GM18868 (cell line): ENCODE measurements around the gene ZNF417.
"Not testable (repeated sequence)": the region's sequence is repeated elsewhere in the genome, so short reads cannot be mapped to it uniquely, and the experiment has no call there.

Source experiments
- ATAC-seq: cut with Tn5 transposase; IDR thresholded peaks from one replicate; pipeline ENCODE4 v1.9.1; 2021; ENCODE audit warnings: mild to moderate bottlenecking, moderate library complexity; ENCODE audit not compliant: unreplicated experiment

Gene ZNF417

DNA sequence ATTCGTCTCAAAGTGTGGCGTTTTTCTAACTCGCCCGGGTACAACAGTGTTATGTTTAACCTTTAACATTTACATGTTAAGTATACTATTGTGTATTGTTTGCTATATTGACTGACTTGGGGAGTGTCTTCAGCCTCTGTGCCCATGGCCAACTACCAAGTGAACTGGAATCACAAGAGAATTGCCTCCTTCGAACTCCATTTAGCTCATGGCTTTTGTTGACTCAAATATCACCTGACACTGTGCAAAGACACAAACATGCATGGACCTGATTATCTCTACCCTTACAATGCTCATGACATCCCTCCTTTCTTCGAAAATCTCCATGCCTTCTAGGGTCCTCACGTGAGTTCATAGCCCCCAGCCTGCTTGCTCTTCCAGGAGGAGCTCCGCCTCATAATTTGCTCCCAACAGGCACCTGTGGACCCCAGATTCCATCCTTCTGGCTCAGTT, 28.3 kb downstream of the ZNF417 start:
- no peak for ATAC-seq

DNA sequence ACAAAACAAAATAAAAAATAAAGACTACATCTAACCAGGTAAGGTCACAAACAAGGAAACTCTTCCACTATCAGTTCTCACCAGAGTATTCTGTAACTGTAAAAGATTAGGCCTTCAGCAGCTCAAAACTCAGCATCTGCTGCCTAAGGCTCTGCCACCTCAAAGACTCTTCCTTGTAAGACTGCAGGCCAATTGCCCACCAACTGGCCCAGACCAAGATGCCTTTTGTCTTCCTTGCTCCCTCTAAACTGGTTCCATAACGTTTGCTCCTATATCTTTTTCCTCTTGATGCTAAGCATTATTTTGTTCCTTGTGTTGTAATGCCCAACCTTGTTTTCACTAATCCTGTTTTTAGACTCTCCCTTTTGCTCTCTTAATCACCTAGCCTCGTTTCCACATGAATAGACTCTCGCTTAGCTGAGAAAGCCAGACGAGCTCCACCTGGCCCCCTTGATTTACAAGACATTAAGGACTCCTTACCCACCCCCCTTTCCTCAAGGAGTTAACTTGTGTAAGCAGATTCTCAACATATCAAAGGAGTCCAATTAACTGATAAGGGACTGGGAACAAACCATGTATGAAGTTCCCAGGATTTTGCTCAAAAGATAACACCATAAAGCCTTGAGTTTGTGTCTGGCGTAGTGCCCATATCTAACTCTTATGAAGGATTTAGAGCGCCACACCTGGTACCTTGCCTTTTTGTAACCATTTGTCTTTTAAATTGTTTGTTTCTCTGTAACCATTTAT, 29.0 kb downstream of the ZNF417 start:
- no peak for ATAC-seq

DNA sequence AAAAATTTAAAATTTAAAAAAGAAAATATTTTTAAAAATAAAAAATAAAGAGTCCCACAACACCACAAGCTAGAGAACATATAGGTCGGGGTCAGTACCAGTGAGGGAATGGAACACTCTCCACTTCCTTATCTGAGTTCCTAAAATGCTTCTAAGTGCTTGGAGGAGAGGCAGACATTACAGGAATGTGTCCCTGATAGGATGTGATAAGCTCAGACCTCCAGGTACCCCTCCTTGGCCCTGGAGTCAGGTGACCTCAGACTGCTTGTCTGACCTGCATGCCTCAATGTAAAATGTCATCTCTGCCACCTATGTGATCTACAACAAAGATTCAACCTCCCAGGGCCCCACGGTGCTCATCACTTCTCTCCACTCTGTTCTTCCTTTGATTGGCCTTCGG, 30.3 kb downstream of the ZNF417 start:
- ATAC-seq, result no peak

- ATAC-seq, result not testable (repeated sequence)
These were observed 42.3 kb downstream of the ZNF417 start for GRCh38 chr19:57873883-57874799.

DNA sequence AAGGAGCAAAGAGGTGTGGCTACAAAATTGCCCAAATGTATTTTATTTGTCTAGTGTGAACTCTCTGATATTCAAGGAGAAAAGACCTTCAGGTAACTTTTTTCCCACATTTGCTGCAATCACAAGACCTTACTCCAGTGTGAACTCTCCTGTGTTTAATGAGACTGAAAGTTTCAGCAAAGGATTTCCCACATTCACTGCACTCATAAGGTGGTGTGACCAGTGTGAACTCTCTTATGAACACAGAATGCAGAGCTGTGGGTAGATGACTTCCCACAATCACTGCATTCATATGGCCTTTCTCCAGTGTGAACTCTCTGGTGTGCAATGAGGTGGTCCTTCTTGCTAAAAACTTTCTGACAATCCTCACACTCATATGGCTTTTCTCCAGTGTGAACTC, 43.9 kb downstream of the ZNF417 start:
- no peak for ATAC-seq

DNA sequence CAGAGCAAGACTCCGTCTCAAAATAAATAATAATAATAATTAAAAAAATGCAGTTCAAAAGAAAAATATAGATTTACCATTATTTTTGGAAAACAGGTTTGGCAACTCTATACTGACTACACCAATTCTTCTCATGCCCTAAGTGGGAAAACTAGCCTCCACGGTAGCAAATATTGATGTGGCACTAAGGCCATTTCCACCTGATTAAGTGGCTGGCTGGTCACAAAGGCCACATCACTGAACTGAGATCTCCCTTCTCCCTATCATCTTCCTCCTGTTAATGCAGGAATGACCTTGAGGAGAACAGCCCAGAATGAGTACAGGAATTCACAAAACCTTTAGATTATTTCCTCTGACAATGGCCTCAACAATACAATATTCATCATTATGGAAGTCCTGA, 46.2 kb downstream of the ZNF417 start:
- ATAC-seq, result no peak

GRCh38 chr19:57869655-57870054, 46.7 kb downstream of the ZNF417 start:
- ATAC-seq, result not testable (repeated sequence)

DNA sequence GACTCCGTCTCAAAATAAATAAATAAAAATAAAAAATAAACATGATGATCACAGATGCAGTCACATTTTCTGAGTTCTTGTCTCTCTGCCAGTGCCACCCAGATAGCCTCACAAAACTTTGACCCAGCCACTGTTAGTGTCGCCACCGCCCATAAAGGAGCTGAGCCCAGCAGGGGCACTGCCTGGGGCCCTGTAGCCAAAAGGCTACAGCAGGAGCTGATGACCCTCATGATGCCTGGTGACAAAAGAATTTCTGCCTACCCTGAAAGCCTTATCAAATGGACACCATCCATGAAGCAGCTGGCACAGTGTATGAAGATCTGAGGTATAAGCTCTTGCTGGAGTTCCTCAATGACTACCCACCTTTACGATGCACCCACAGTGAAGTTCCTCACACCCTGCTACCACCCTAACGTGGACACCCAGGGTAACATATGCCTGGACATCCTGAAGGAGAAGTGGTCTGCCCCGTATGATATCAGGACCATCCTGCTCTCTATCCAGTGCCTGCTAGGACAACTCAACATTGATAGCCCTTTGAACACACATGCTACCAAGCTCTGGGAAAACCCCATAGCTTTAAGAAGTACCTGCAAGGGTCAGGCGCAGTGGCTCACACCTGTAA, 48.4 kb downstream of the ZNF417 start:
- no peak for ATAC-seq
